Prostate gland (tissue), 2 donors: ENCODE results near the gene TXNRD3. TPM values are rescaled to one million over a fixed set of nuclear protein-coding genes. Genes with fewer than 3 reads are reported as not detected.

ENCODE experiments used
- DNase-seq: peaks from one replicate; pipeline ENCODE4 v3.0.0-alpha.2; 2019; ENCODE audit warnings: low spot score
- H3K27ac ChIP-seq, 2 donors: fragments of 200-600 bp; sonication (generic); 2 replicates each; pipeline ENCODE4 v1.5.1; 2017 to 2019
- H3K27me3 ChIP-seq: fragments of 200-600 bp; sonication (generic); replicated peaks from 2 replicates; pipeline ENCODE4 v1.5.1; 2019; ENCODE audit not compliant: insufficient read depth
- H3K36me3 ChIP-seq, 2 donors: fragments of 200-600 bp; sonication (generic); 1 replicate in 1 of 2; 2 replicates in 1 of 2; pipeline versions ENCODE4 v1.5.1 to v1.8.1; 2017 to 2019
- H3K4me1 ChIP-seq: fragments of 200-600 bp; sonication (generic); replicated peaks from 2 replicates; pipeline ENCODE4 v1.5.1; 2019
- H3K4me3 ChIP-seq, 2 donors: fragments of 200-600 bp; sonication (generic); 2 replicates each; pipeline ENCODE4 v1.5.1; 2017 to 2019
- H3K9me3 ChIP-seq: fragments of 200-600 bp; sonication (generic); 2 replicates; pipeline ENCODE4 v1.5.1; 2017
- POLR2A ChIP-seq: fragments of 450-650 bp; IDR thresholded peaks from one replicate; pipeline ENCODE4 v1.6.1; 2016; ENCODE audit warnings: antibody characterized with exemption, mild to moderate bottlenecking
- POLR2AphosphoS5 ChIP-seq: sonication (generic); formaldehyde crosslinking; IDR thresholded peaks from one replicate; pipeline ENCODE4 v1.6.1; 2017; ENCODE audit warnings: antibody characterized with exemption
- WGBS: methylation state at CpG from one replicate; pipeline ENCODE4 v1.1.5; 2018; 5-methylcytosine and 5-hydroxymethylcytosine counted together
- intact Hi-C: fragments of 100-400 bp; cut with DNase I; formaldehyde crosslinking; loops from one replicate; pipeline ENCODE4 v1.14.2; 2022
- total RNA-seq, 2 donors: library from RNA; depleted of rRNA; stranded (reverse); fragments of >200 nt; gene quantifications; one replicate each; pipeline ENCODE4 v1.1.0, GENCODE V29; 2016
- TF ChIP-seq, protein P1 (sequence below), 4 experiments: fragments of 200-600 bp in 2 of 4; fragments of 450-650 bp in 2 of 4; sonication (generic) in 2 of 4; IDR thresholded peaks; 1 replicate in 3 of 4; 2 replicates in 1 of 4; pipeline ENCODE4 v1.5.1; 2016 to 2019; ENCODE audit warnings: antibody characterized with exemption in 4 of 4, mild to moderate bottlenecking in 2 of 4, moderate library complexity in 2 of 4

The TXNRD3 gene
- total RNA-seq, 2 donors from 2014 or later, result 14.4 to 20.7 TPM

- DNase-seq, result no peak
- no peaks in the 10 kb centered on the region for H3K27me3 ChIP-seq
- no peaks in the 10 kb centered on the region for H3K4me1 ChIP-seq
- intact Hi-C loops, result no loop called here
- no peaks in the 10 kb centered on the region for H3K9me3 ChIP-seq
- H3K36me3 ChIP-seq, result no peaks in the 10 kb centered on the region
- 72% methylated on average over 10 of the region's 11 CpGs for WGBS
- TF ChIP-seq, protein P1, sequence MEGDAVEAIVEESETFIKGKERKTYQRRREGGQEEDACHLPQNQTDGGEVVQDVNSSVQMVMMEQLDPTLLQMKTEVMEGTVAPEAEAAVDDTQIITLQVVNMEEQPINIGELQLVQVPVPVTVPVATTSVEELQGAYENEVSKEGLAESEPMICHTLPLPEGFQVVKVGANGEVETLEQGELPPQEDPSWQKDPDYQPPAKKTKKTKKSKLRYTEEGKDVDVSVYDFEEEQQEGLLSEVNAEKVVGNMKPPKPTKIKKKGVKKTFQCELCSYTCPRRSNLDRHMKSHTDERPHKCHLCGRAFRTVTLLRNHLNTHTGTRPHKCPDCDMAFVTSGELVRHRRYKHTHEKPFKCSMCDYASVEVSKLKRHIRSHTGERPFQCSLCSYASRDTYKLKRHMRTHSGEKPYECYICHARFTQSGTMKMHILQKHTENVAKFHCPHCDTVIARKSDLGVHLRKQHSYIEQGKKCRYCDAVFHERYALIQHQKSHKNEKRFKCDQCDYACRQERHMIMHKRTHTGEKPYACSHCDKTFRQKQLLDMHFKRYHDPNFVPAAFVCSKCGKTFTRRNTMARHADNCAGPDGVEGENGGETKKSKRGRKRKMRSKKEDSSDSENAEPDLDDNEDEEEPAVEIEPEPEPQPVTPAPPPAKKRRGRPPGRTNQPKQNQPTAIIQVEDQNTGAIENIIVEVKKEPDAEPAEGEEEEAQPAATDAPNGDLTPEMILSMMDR (IDR thresholded peaks at IDR 0.05), result no peak
- no peak for TF ChIP-seq POLR2A
- no peak overlapping the region for H3K27ac ChIP-seq
- no peak overlapping the region for H3K4me3 ChIP-seq
Measured at GRCh38 chr3:126661532-126662364, 6.8 kb upstream of the TXNRD3 start.

- no peaks in the 10 kb centered on the region for H3K9me3 ChIP-seq
- no peaks in the 10 kb centered on the region for H3K36me3 ChIP-seq
- no peaks in the 10 kb centered on the region for H3K27me3 ChIP-seq
- H3K27ac ChIP-seq, result no peak overlapping the region
- no peak for DNase-seq
- 50% methylated on average over 18 of the region's 19 CpGs for WGBS
- TF ChIP-seq, protein P1 (IDR thresholded peaks at IDR 0.05), result no peak
- TF ChIP-seq POLR2AphosphoS5, result no peak
- no peak for TF ChIP-seq POLR2A
- no peak overlapping the region for H3K4me3 ChIP-seq
- no peaks in the 10 kb centered on the region for H3K4me1 ChIP-seq
- intact Hi-C loops, result no loop called here
Measured at GRCh38 chr3:126659915-126660886, 5.3 kb upstream of the TXNRD3 start.

DNA sequence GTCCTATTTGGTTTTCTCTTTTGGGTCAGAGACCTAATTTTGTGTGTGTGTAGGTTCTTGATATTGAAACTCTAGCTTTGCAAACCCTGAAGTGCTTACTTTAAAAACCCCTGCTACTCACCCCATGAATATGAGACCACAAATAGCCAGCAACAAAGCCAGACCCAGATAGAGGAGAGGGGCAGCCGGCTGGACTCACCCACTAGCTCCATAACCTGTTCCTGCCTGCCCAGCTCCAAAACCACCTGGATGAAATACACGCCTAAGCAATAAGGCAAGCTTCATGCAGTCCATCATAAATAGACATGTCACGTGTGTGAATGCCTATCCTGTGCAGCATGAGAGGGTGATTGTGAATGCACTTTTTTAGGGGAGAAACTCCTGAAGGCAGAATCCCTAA lies 3.7 kb upstream of the TXNRD3 start:
- 94% methylated on average over 3 of the region's 3 CpGs for WGBS
- no peak overlapping the region for H3K4me3 ChIP-seq
- no peaks in the 10 kb centered on the region for H3K9me3 ChIP-seq
- H3K36me3 ChIP-seq, result no peaks in the 10 kb centered on the region
- no peaks in the 10 kb centered on the region for H3K27me3 ChIP-seq
- intact Hi-C loops, result no loop called here
- H3K4me1 ChIP-seq, result no peaks in the 10 kb centered on the region
- H3K27ac ChIP-seq, result no peak overlapping the region
- TF ChIP-seq POLR2A, result no peak
- TF ChIP-seq POLR2AphosphoS5, result no peak
- TF ChIP-seq, protein P1 (IDR thresholded peaks at IDR 0.05), result no peak
- DNase-seq, result no peak

DNA sequence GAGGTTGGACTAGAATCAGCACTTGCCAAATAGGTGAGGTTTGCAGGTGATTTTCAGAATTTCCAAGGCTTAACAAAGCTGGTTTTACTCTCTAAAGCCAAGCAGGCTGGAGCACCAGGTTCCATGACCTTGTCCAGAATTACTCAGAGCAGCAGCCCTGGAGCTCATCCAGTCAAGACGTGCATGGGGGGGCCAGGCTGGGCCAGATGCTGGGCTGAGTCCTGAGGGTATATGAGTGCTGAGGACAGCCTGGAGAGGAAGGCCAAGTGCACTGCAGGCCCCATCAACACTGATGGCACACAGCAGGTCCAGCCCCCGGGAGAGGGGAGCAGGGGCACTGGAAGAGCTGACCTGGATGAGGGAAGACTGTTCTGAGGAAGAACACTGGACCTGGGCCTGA lies 3.0 kb upstream of the TXNRD3 start:
- no peak overlapping the region for H3K27ac ChIP-seq
- intact Hi-C loops, result no loop called here
- TF ChIP-seq POLR2AphosphoS5 (no peak), POLR2A (no peak)
- TF ChIP-seq, protein P1 (IDR thresholded peaks at IDR 0.05), result no peak
- no peaks in the 10 kb centered on the region for H3K36me3 ChIP-seq
- H3K4me3 ChIP-seq, result no peak overlapping the region
- no peaks in the 10 kb centered on the region for H3K27me3 ChIP-seq
- no peaks in the 10 kb centered on the region for H3K4me1 ChIP-seq
- WGBS, result 93% methylated on average over 2 of the region's 2 CpGs
- no peak for DNase-seq
- H3K9me3 ChIP-seq, result no peaks in the 10 kb centered on the region
